ENCODE measurements around the gene GABPA. TPM values are rescaled to one million over a fixed set of nuclear protein-coding genes. Genes with fewer than 3 reads are reported as not detected.

The GABPA gene
- total and polyA plus RNA-seq, 2 of the 13 experiments (the other 11 are each of a cell fraction or from before 2014, with no cell fraction given) = 7.4 to 13.2 TPM

DNA sequence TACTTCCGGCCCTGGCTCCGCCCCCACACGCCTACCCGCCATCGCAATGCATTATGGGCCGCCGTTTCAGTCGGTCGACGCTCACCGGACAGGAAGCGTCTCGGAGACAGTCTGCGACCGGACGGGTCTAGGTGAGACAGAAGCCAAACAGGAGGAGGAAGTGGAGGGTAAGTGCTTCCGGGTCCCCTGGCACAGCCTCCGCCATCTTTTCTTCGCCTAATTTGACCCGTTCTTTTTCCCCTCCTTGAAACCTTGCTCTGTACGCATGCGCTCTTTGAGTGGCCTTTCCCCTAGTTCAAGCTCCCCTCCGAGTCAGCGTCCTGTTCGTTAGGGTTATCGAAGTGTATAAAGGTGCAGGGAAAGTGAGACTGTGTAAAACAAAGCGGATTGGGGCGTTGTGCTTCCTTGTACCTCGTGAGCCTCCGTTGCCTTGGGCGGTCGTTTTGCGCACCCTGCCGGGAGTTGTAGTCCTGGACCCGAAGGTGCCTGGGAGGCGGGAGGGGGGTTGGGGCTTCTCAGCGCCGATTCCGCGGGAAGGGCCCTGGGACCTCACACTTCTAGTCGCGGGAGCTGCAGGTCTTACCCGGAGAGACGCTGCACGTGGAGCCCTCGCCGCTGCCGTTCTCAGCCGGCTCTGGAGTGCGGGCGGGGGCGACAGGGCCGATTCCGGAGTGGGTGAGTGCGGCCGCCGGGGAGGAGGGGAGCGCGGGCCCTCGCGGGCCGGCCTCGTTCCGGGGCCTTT lies at the start of gene GABPA, which contains the start of gene ATP5PF (continued):
- TF ChIP-seq, protein P1, sequence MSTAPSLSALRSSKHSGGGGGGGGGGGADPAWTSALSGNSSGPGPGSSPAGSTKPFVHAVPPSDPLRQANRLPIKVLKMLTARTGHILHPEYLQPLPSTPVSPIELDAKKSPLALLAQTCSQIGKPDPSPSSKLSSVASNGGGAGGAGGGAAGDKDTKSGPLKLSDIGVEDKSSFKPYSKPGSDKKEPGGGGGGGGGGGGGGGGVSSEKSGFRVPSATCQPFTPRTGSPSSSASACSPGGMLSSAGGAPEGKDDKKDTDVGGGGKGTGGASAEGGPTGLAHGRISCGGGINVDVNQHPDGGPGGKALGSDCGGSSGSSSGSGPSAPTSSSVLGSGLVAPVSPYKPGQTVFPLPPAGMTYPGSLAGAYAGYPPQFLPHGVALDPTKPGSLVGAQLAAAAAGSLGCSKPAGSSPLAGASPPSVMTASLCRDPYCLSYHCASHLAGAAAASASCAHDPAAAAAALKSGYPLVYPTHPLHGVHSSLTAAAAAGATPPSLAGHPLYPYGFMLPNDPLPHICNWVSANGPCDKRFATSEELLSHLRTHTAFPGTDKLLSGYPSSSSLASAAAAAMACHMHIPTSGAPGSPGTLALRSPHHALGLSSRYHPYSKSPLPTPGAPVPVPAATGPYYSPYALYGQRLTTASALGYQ (CRISPR knock-in tag; IDR thresholded peaks at IDR 0.05) = no peak
- TF ChIP-seq, protein P2, sequence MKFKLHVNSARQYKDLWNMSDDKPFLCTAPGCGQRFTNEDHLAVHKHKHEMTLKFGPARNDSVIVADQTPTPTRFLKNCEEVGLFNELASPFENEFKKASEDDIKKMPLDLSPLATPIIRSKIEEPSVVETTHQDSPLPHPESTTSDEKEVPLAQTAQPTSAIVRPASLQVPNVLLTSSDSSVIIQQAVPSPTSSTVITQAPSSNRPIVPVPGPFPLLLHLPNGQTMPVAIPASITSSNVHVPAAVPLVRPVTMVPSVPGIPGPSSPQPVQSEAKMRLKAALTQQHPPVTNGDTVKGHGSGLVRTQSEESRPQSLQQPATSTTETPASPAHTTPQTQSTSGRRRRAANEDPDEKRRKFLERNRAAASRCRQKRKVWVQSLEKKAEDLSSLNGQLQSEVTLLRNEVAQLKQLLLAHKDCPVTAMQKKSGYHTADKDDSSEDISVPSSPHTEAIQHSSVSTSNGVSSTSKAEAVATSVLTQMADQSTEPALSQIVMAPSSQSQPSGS (CRISPR knock-in tag; IDR thresholded peaks at IDR 0.05) = peak; percentile 36; the same call in 1 of the 2 replicates
- TF ChIP-seq PAWR (CRISPR knock-in tag; IDR thresholded peaks at IDR 0.05; ENCODE audit: borderline replicate concordance) (no peak), TBX2 (CRISPR knock-in tag; IDR thresholded peaks at IDR 0.05; ENCODE audit: borderline replicate concordance) (peak; percentile 63; the same call in 1 of the 2 replicates), MAFF (IDR thresholded peaks at IDR 0.05; ENCODE audit: low read depth, low read length) (no peak), ZNF775 (CRISPR knock-in tag; IDR thresholded peaks at IDR 0.05; ENCODE audit: borderline replicate concordance) (no peak), BCL6 (CRISPR knock-in tag; IDR thresholded peaks at IDR 0.05) (peak; percentile 41; the same call in 1 of the 2 replicates), MED8 (CRISPR knock-in tag; IDR thresholded peaks at IDR 0.05; ENCODE audit: insufficient replicate concordance) (peak; percentile 32), ZSCAN22 (CRISPR knock-in tag; IDR thresholded peaks at IDR 0.05) (peak; percentile 91), TAF15 (IDR thresholded peaks at IDR 0.05; ENCODE audit: low read depth, low read length, poor library complexity, severe bottlenecking) (no peak), CEBPB (IDR thresholded peaks at IDR 0.05; ENCODE audit: borderline replicate concordance, low read depth, low read length) (no peak), HCFC1 (IDR thresholded peaks at IDR 0.05; ENCODE audit: low read depth, low read length) (peak; percentile 77), ZNF160 (CRISPR knock-in tag; IDR thresholded peaks at IDR 0.05) (no peak)
- TF ChIP-seq, protein P3, sequence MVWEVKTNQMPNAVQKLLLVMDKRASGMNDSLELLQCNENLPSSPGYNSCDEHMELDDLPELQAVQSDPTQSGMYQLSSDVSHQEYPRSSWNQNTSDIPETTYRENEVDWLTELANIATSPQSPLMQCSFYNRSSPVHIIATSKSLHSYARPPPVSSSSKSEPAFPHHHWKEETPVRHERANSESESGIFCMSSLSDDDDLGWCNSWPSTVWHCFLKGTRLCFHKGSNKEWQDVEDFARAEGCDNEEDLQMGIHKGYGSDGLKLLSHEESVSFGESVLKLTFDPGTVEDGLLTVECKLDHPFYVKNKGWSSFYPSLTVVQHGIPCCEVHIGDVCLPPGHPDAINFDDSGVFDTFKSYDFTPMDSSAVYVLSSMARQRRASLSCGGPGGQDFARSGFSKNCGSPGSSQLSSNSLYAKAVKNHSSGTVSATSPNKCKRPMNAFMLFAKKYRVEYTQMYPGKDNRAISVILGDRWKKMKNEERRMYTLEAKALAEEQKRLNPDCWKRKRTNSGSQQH (CRISPR knock-in tag; IDR thresholded peaks at IDR 0.05; ENCODE audit: low read depth) = no peak; the same call in 1 of the 2 replicates
- TF ChIP-seq, protein P4, sequence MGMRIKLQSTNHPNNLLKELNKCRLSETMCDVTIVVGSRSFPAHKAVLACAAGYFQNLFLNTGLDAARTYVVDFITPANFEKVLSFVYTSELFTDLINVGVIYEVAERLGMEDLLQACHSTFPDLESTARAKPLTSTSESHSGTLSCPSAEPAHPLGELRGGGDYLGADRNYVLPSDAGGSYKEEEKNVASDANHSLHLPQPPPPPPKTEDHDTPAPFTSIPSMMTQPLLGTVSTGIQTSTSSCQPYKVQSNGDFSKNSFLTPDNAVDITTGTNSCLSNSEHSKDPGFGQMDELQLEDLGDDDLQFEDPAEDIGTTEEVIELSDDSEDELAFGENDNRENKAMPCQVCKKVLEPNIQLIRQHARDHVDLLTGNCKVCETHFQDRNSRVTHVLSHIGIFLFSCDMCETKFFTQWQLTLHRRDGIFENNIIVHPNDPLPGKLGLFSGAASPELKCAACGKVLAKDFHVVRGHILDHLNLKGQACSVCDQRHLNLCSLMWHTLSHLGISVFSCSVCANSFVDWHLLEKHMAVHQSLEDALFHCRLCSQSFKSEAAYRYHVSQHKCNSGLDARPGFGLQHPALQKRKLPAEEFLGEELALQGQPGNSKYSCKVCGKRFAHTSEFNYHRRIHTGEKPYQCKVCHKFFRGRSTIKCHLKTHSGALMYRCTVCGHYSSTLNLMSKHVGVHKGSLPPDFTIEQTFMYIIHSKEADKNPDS (CRISPR knock-in tag; IDR thresholded peaks at IDR 0.05) = no peak
- TF ChIP-seq, protein P5, sequence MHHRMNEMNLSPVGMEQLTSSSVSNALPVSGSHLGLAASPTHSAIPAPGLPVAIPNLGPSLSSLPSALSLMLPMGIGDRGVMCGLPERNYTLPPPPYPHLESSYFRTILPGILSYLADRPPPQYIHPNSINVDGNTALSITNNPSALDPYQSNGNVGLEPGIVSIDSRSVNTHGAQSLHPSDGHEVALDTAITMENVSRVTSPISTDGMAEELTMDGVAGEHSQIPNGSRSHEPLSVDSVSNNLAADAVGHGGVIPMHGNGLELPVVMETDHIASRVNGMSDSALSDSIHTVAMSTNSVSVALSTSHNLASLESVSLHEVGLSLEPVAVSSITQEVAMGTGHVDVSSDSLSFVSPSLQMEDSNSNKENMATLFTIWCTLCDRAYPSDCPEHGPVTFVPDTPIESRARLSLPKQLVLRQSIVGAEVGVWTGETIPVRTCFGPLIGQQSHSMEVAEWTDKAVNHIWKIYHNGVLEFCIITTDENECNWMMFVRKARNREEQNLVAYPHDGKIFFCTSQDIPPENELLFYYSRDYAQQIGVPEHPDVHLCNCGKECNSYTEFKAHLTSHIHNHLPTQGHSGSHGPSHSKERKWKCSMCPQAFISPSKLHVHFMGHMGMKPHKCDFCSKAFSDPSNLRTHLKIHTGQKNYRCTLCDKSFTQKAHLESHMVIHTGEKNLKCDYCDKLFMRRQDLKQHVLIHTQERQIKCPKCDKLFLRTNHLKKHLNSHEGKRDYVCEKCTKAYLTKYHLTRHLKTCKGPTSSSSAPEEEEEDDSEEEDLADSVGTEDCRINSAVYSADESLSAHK (CRISPR knock-in tag; IDR thresholded peaks at IDR 0.05; ENCODE audit: borderline replicate concordance) = no peak
- TF ChIP-seq, protein P6, sequence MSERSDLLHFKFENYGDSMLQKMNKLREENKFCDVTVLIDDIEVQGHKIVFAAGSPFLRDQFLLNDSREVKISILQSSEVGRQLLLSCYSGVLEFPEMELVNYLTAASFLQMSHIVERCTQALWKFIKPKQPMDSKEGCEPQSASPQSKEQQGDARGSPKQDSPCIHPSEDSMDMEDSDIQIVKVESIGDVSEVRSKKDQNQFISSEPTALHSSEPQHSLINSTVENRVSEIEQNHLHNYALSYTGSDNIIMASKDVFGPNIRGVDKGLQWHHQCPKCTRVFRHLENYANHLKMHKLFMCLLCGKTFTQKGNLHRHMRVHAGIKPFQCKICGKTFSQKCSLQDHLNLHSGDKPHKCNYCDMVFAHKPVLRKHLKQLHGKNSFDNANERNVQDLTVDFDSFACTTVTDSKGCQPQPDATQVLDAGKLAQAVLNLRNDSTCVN (CRISPR knock-in tag; IDR thresholded peaks at IDR 0.05; ENCODE audit: borderline replicate concordance) = peak; percentile 25; the same call in 1 of the 2 replicates
